ENCODE data around the gene POMT2. TPM values are rescaled to one million over a fixed set of nuclear protein-coding genes. Genes with fewer than 3 reads are reported as not detected.

POMT2 gene
- total RNA-seq, 1 donor from 2014 or later, result 29.4 TPM

- no peaks in the 10 kb centered on the region for H3K36me3 ChIP-seq
- TF ChIP-seq, protein P1, sequence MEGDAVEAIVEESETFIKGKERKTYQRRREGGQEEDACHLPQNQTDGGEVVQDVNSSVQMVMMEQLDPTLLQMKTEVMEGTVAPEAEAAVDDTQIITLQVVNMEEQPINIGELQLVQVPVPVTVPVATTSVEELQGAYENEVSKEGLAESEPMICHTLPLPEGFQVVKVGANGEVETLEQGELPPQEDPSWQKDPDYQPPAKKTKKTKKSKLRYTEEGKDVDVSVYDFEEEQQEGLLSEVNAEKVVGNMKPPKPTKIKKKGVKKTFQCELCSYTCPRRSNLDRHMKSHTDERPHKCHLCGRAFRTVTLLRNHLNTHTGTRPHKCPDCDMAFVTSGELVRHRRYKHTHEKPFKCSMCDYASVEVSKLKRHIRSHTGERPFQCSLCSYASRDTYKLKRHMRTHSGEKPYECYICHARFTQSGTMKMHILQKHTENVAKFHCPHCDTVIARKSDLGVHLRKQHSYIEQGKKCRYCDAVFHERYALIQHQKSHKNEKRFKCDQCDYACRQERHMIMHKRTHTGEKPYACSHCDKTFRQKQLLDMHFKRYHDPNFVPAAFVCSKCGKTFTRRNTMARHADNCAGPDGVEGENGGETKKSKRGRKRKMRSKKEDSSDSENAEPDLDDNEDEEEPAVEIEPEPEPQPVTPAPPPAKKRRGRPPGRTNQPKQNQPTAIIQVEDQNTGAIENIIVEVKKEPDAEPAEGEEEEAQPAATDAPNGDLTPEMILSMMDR (IDR thresholded peaks at IDR 0.05), result no peak
- no peaks in the 10 kb centered on the region for H3K4me1 ChIP-seq
- intact Hi-C loops (cut with DNase I), result no loop called here
- H3K27ac ChIP-seq, result no peak overlapping the region
- no peak for DNase-seq
- no peaks in the 10 kb centered on the region for H3K9me3 ChIP-seq
- no peaks in the 10 kb centered on the region for H3K27me3 ChIP-seq
- ATAC-seq, result no peak
- H3K4me3 ChIP-seq, result no peak overlapping the region
Measured at GRCh38 chr14:77238996-77239395, 81.7 kb downstream of the POMT2 start.

GRCh38 chr14:77238356-77238755 lies 82.3 kb downstream of the POMT2 start:
- Histone ChIP-seq H3K4me1 (no peaks in the 10 kb centered on the region), H3K36me3 (no peaks in the 10 kb centered on the region), H3K4me3 (no peak overlapping the region), H3K27me3 (no peaks in the 10 kb centered on the region), H3K27ac (no peak overlapping the region), H3K9me3 (no peaks in the 10 kb centered on the region)
- TF ChIP-seq, protein P1 (IDR thresholded peaks at IDR 0.05), result no peak
- DNase-seq (no peak), ATAC-seq (no peak)
- intact Hi-C loops (cut with DNase I), result no loop called here

DNA sequence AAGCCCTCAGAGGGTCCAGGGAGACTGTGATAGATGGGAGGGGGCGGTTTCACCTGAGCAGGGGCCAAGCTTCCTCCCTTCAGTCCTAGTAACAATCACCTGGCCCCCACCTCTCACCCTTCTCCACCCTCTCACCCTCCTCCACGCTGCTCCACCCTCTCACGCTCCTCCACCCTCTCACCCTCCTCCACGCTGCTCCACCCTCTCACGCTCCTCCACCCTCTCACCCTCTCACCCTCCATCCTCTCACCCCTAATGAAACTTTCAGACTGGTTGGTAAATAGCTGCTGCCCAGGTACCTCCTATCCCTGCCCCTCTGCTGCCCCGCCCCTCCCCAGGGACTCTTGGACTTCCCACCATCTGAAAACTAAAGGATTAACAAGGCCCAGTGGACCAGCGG lies 83.9 kb downstream of the POMT2 start:
- intact Hi-C loops (cut with DNase I), result no loop called here
- Histone ChIP-seq H3K36me3 (no peaks in the 10 kb centered on the region), H3K9me3 (no peaks in the 10 kb centered on the region), H3K4me3 (no peak overlapping the region), H3K4me1 (no peaks in the 10 kb centered on the region), H3K27ac (no peak overlapping the region), H3K27me3 (no peaks in the 10 kb centered on the region)
- ATAC-seq (no peak), DNase-seq (no peak)
- TF ChIP-seq, protein P1 (IDR thresholded peaks at IDR 0.05), result no peak

DNA sequence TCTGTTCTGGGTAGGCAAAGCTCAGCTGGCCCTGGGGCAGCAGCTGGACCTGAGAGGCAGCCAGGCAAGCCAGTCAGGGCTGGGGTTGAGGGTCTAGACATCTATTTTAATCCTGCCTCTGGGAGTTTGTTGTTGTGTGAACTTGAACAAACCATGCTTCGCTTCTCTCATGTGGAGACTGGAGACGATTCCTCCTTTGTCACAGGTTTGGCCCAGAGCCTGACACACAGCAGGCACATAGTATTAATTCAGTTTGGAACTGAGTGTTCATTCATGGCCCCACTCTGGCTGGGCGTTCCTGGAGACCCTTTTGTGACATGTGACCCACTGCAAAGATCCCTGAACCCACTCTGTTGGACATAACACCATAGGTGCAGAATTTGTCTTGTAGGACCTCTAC lies 89.0 kb downstream of the POMT2 start:
- ATAC-seq, result no peak

GRCh38 chr14:77230914-77231313 lies 89.8 kb downstream of the POMT2 start:
- intact Hi-C loops (cut with DNase I), result no loop called here
- Histone ChIP-seq H3K4me1 (no peaks in the 10 kb centered on the region), H3K4me3 (no peak overlapping the region), H3K27me3 (no peaks in the 10 kb centered on the region), H3K36me3 (no peaks in the 10 kb centered on the region), H3K27ac (no peak overlapping the region), H3K9me3 (no peaks in the 10 kb centered on the region)
- no peak for ATAC-seq
- TF ChIP-seq, protein P1 (IDR thresholded peaks at IDR 0.05), result no peak
- no peak for DNase-seq

More for the DNA sequence above, 89.0 kb downstream of the POMT2 start:
- H3K27ac ChIP-seq, result no peak overlapping the region
- no peak overlapping the region for H3K4me3 ChIP-seq
- intact Hi-C loops (cut with DNase I), result no loop called here
- TF ChIP-seq, protein P1 (IDR thresholded peaks at IDR 0.05), result no peak
- H3K36me3 ChIP-seq, result no peaks in the 10 kb centered on the region
- no peak for DNase-seq
- H3K4me1 ChIP-seq, result no peaks in the 10 kb centered on the region
- H3K27me3 ChIP-seq, result no peaks in the 10 kb centered on the region
- no peaks in the 10 kb centered on the region for H3K9me3 ChIP-seq

- no peak overlapping the region for H3K27ac ChIP-seq
- no peaks in the 10 kb centered on the region for H3K4me1 ChIP-seq
- DNase-seq (no peak), ATAC-seq (no peak)
- TF ChIP-seq, protein P1 (IDR thresholded peaks at IDR 0.05), result no peak
- no peaks in the 10 kb centered on the region for H3K36me3 ChIP-seq
- intact Hi-C loops (cut with DNase I), result no loop called here
- H3K9me3 ChIP-seq, result no peaks in the 10 kb centered on the region
- H3K27me3 ChIP-seq, result no peaks in the 10 kb centered on the region
- no peak overlapping the region for H3K4me3 ChIP-seq
Measured at GRCh38 chr14:77228056-77228455, 92.6 kb downstream of the POMT2 start.

All from upper lobe of right lung (tissue), 1 donor.